GM18870 (cell line): ENCODE data around the gene WWOX.

Experiments used
- ATAC-seq: cut with Tn5 transposase; IDR thresholded peaks from one replicate; pipeline ENCODE4 v1.9.1; 2021; ENCODE audit warnings: moderate library complexity; ENCODE audit not compliant: unreplicated experiment

WWOX gene

DNA sequence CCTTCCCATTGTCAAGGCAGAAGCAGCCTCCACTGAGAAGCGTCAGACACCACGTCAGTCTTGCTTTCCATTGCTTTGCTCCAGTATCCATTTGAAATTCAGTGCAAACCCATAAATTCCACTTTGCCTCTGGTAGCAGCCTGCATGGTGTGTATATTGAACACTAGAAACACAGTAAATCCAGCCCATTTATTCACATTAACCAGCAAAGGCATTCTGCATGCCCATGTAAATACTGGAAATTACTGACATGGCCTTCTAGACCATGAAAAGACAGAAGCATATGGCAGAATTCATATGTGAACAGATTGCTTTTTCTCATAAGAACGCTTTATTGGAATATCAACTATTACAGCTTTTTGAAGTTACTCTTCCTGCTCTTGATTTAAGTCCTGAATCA is 595.0 kb downstream of the WWOX start:
- ATAC-seq = no peak

DNA sequence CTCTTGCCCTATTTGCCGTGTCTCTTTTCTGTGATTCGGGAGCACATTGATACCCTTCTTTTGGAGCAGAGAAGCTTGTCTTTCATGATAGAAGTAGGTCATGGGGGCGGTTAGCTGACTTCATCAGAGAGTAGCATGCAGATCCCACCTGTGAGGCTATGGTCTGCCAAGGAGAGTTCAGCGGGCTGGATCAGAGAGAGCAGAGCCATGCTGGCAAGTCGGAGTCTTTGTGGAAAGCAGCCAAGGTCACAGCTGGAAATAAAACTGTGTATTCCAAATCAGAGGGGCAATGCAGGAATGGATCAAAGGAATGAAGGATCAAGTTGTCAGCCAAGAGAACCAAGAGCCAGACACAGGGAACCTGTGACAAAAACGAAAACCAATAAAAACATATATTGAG is 595.9 kb downstream of the WWOX start:
- no peak for ATAC-seq

DNA sequence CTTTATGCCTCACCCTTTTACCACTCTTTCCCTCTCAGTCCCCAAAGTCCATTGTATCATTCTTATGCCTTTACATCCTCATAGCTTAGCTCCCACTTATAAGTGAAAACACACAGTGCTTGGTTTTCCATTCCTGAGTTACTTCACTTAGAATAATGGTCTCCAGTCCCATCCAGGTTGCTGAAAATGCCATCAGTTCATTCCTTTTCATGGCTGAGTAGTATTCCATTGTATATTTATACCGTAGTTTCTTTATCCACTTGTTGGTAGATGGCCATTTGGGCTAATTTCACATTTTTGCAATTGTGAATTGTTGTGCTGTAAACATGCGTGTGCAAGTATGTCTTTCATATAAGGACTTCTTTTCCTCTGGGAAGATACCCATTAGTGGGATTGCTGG is 597.3 kb downstream of the WWOX start:
- ATAC-seq = no peak

DNA sequence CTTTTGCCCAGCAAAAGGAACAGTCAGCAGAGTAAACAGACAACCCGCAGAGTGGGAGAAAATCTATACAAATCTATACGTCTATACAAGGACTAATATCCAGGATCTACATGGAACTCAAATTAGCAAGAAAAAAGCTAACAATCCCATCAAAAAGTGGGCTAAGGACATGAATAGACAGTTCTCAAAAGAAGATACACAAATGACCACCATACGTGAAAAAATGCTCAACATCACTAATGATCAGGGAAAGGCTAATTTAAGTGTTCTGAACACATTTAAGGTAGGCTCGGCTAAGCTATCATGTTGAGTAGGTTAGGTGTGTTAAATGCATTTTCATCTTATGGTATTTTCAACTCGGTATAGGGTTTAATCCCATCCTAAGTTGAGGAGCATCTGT is 598.0 kb downstream of the WWOX start:
- ATAC-seq = no peak

DNA sequence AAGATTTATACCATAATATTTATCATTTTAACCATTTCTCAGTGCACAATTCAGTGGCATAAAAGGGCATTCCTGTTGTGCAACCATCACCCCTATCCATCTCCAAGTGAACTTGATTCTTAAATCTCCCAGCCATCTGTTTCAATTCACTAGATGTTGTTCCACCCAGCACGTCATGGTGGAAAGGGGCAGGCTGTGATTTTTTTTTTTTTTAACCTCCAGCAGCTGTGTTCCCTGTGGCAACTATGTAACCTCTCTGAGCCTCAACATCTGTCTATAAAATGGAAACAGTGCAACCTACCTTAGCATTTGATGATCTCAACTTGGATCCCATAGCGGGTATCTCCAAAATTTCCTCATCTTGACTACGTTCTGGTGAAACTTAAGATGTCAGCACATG is 604.5 kb downstream of the WWOX start:
- no peak for ATAC-seq

DNA sequence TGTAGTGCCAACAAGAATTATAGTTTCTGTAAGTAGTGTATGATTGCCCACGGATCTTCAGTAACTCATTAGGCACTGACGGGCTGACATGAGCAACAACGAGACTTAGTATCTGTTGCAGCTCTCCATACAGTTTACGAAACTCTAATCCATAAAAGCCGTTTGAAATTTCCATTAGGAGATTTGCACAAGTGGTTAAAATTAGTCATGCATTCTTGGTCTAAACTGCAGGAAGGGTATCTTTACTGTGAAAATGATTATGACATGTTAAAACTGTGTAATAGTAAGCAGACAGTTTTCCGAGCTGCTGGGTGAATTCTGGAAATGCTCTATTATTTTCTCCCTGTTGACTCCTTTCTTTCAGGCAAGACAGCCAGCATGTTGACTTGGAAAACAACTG is 605.0 kb downstream of the WWOX start:
- no peak for ATAC-seq

DNA sequence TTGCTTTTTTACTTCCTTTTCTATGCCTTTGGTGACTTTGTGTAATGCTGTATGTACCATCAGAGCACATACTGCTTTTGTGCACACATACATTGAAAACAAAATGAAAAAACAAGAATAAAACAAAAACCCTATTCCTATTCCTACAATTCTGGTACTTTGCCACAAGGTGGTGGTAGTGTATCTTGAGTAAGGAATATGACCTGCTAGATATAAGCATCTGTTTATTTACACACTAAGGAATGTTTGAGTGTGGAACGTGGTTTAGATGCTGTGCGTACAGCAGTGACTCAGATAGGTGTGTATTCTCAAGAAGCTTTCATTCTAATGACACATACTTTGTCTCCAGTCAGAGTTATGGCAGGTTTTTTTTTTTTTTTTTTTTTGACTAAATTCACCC is 606.2 kb downstream of the WWOX start:
- ATAC-seq = no peak

DNA sequence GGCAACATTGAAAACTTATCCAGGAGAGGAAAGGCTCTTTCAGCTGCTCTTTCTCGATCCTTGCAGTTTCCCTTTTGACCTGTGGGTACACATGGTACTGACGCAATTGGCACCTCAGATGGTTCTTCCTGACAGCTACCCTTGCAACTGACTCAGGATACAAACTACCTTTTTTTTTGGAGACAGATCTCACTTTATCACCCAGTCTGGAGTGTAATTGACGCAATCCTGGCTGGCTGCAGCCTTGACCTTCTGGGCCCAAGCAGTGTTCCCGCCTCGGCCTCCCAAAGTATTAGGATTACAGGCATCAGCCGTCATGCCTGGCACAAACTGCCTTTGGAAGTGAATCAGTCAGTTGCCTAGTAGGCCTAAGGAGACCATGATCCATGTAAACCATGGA is 607.2 kb downstream of the WWOX start:
- no peak for ATAC-seq

DNA sequence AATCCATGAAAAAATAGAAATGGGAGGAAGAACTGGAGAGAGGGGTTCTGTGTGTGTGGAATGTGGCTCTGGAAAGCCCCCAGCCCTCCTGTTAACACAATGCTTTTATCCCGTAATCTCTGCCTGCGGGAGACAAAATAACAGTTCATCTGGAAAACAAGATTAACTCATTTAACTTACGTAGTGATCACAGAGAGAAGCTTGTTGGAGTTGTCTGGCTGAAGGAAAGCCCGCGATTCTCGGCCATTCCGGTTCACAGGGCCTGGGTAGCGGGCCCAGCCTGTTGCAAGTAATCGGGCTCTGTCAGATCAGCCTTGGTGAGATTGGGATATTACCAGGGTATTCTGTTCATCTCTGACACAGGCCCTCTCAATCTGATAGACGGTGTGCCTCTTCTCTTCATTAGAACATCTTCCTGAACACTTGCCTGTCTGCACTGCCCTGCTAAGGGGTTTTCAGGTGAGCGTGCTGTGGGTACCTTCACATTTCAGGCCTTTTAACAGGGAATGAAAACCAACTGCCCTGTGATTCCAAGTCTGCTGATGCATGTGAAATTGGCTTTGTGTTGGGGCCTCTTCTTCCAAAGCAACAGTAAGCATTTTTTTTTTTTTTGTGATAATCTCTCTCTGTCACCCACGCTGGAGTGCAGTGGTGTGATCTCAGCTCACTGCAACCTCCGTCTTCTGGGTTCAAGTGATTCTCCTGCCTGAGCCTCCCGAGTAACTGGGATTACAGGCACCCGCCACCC is 609.9 kb downstream of the WWOX start:
- ATAC-seq = no peak

DNA sequence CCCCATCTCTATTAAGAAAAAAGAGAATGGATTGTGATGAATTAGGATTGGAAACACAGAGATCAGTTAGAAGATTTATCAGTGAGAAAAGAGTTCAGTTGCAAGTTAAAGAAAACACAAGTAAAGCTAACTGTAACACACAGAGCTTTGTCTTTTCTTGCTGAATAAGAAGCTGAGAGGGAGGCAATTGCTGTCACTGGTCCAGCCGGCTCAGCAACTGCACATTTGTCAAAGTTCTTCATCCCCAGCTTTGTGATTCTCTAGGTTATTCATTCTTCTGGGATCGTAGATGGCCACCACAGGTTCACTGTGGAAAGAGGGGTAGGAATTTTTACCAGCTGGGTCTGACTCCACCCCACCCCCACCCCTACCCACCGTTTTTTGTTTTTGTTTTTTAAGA is 615.7 kb downstream of the WWOX start:
- no peak for ATAC-seq

DNA sequence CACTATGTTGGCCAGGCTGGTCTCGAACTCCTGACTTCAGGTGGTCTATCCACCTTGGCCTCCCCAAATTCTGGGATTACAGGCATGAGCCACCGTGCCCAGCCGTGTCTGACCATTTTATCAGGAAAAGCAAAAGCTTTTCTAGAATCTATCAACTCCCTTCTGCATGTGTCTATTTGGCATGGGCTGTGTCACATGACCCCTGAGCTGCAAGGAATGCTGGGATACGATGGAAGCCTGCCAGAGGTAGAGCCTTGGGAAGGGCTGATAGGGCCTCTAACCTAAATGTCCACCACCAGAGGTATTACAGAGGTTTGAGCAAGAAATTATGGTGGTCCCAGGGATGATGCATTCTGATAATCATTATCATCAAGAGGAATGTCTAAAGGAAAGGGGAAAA is 616.2 kb downstream of the WWOX start:
- no peak for ATAC-seq

DNA sequence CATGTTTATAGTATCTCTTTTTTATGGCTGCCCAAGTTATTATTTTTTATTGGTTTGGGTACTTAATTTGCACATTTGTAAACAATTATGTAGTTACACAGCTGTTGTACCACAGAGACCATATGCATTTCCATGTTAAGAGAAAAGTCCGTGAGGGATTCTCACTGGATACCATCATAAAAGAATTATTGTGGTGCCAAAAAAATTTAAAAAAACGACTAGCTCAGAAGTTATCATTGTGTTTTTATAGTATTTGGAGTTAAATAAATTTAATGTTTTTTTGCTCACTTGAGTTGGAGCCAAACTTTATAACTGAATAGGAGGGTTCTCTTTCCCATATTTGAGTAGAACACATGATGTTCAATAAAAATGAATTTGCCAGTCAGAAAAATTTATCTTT is 618.7 kb downstream of the WWOX start:
- no peak for ATAC-seq

DNA sequence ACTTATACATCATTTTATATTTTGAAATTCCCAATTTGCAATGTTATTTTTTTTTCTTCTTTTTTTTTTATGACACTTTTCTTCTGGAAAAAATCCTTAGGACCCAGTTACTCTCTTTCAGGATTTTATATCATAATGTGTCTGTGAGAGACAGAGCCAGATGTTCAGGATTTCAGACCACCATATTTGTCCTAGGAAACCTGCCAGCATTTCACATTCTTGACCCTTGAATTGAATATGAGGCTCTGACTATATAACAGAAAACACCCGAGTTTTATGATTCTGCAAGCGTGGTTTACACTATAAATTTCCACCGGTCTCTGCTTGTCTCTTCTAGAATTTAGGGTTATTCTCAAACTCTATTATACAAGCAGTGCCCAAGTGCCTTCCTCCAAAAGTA is 621.0 kb downstream of the WWOX start:
- no peak for ATAC-seq

DNA sequence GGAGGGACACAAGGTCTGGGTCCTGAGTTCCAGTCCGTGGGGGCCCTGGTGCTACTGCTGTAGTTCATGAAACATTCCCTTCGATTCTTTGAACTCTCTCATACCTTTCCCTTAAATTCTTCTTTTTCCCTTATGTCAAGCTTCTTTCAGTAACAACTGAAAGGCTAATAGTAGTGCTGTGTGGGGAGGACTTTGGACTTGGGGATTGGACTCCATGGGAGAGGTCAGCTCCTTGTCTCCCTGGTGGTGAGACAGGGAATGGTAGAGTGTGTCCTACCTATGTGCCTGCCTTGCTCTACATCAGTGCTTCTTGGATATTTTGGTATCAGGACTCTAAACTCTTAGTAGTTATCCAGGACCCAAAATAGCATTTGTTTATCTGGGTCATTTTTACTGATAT is 628.1 kb downstream of the WWOX start:
- ATAC-seq = no peak

DNA sequence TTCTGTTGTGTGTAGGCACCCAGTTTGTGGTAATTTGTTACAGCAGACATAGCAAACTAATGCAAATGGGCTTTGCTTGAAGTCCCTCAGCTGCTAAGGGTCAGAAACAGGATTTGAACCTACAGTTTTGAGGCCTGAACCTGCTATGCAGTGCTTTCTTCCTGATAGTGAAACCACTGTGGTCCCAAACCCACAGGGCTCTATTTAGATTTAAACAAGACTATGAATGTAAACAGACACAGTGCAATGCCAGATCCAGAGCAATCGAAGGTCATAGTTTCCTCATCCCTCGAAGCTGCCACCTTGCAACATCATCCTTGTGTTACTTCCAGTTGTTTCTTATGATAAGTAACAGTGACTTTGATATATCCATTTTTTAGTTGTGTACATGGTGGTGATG is 630.2 kb downstream of the WWOX start:
- no peak for ATAC-seq

DNA sequence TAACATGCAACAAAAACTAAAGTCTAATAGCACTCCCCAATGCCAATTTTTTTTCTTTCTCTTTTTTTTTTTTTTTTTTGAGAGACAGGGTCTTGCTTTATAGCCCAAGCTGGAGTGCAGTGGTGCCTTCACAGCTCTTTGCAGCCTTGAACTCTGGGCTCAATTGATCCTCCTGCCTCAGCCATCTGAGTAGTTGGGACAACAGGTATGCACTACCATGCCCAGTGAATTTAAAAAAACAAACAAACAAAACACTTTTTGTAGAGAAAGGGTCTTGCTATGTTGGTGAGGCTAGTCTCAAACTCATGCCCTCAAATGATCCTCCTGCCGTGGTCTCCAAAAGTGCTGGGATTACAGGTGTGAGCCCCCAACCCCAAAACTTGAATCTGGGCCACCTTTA is 632.3 kb downstream of the WWOX start:
- ATAC-seq = no peak

DNA sequence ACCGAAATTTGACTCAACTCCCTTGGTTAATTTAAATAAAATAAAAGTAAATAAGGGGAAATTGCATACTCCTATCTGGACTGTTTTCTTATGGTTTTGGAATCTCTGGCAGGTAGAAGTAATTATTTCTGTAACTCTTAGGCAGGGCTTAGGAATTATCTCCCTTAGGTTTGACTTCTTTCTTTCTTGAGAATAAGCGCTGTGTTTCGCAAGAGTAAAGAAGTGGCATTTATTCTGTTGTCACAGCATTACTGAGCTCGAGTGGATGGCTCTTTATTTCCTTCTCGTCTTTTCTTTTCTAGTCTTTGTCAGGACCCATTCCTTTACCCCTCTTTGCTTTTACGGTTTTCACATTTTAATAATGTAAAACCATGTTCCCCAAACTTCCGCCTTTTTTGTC is 633.2 kb downstream of the WWOX start:
- no peak for ATAC-seq

DNA sequence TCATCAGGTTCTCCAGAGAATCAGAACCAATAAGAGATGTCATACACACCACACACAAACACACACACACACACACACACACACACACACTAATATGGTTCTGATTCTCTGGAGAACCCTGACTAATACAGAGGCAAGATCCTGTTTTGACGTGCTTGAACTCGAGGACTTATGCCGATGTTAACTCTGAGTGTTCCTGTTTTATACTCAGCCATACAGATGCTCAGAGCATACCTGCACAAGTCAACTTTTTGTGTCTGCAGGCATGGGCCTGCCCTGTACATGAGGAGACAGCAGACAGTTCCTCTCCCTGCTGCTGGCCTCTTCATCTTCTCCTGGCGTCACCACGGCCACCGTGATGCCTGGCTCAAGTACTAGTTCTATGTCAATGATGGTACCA is 635.9 kb downstream of the WWOX start:
- ATAC-seq = no peak

DNA sequence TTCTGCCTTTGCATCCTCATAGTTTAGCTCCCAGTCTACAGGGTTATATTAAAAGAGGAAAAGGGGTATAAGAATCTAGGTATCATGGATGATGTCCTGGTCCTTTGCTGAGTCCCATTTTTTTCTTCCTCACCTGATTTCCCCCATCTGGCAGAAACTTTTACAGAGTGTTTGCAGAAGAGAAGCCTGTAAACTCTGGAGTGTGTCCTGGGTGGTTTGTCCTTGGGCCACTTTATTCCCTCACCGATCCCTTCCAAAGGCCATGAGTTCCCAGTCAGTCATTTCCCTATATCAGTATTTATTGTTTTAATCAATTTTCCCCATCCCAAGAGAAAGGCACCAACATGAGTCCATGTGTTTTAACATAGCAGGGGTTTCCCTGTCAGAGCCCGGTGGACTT is 638.2 kb downstream of the WWOX start:
- no peak for ATAC-seq

DNA sequence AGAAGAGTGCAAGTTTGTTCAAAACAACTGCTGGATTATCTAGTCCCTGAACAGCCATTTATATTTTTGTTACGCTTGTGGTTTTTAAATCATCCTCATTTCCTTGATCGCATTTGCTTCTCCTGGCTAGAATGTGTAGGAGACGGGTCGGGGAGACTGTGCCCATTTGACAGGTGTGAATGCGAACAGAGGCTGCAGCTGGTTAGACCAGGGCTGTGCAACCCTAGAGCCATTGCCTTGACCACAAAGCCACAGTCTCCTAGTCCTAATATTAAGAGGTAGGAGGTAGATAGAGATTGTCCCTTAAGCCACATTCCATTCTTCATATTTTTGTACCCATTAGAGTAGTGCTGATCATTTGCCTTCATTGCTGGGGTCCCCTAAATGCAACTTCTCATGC is 639.1 kb downstream of the WWOX start:
- no peak for ATAC-seq

DNA sequence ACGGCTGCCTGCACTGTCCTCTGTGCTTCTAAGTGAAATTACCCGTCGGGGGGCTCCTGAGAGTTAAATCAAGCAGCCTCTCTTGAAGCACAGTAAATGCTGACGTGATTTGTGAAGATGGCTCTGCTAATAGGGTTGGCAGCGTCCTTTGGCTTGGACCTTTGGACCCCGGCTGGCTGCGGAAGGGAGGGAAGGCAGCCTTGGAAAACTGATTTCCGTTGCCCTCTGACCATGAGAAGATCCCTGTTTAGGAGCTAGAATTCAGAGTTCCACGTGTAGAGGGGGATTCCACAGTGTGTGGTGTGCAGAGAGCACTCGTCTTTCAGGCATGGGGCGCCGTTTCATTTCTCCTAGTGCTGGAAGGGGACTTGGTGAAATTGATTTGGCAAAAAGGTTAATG is 640.8 kb downstream of the WWOX start:
- ATAC-seq = no peak

DNA sequence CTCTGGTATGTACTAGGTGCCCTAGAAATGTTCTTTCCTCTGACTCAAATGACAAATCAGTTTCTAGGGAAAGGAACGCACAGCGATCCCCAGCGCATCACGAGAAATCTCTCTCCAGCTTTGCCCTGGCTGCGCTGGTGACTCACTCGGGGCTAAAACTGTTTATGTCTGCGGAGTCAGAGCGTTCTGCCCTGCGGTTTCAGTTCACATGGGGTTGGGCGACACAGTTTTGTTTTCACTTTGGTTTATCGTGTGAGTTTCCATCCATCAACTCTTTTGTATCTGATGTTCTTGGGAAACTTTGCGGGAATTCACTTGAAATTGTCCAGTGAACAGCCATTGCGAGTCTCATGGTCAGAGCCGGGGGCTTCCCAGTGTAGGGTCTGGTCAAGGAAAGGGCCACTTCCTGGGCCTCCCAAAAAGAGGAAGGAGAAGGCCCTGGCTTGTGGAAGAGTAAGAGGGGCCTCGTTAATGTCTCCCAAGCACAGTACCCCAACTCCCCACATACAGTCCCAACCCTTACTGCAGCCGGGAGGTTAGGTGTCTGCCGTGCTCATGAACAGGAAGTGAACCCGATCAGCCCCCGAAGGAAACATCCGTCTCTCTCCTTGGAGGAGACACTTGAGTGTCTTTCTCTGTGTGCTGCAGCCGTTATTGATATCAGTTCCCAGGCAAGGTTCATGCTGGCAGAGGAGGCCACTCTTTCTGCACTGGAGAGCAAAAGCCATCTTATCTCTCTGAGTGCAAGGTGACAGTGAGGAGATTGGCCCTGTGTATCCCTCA is 643.2 kb downstream of the WWOX start:
- ATAC-seq = peak; percentile 96

DNA sequence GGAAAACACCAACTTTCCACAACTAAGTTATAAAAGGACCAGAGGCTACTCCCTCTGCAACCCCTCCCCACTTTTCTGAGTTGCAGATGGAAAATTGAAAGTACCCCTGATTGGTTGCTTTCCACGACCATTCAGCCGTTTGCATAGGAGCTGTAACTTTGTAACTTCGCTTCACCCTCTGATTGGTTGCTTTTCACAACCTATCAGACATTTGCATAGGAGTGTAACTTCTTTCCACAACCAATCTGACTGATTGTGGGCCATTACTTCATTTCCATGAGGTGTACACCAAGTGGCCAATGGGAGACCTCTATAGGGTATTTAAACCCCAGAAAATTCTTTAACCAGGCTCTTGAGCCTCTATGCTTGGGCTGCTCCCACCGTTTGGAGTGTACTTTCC is 644.1 kb downstream of the WWOX start:
- no peak for ATAC-seq
